ENCODE results near the gene EIF4G1. TPM values are rescaled to one million over a fixed set of nuclear protein-coding genes. Genes with fewer than 3 reads are reported as not detected.
"Not testable (repeated sequence)": the region's sequence is repeated elsewhere in the genome, so short reads cannot be mapped to it uniquely, and the experiment has no call there.

EIF4G1 gene
- total and polyA plus RNA-seq, 2 of the 8 experiments (the other 6 are each of a cell fraction or from before 2014, with no cell fraction given): 318 to 473 TPM

DNA sequence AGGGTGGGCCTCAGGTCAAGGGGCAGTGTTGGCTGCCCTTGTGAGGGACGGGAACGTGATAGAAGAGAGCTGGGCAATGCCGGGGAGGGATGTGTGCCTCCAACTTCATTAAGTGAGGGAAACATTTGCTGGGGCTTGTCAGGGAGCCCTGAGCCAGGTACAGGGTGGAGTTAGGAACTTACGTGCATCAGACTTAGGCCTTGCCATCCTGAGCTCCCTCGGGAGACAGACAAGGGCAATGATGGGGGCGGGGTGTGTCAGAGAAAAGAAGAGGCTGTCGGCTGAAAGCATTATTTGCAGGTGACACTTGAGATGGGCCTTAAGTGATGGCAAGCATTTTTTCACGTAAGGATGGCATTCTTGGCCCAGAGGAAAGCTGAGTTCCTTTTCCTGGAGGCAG, 24.6 kb downstream of the EIF4G1 start (continued):
- TF ChIP-seq TEAD4 (IDR thresholded peaks at IDR 0.05; ENCODE audit: low read depth, low read length) (no peak), BCL11A (IDR thresholded peaks at IDR 0.05; ENCODE audit: low read depth in 2 of 2, low read length in 2 of 2) (no peak), SUZ12 (IDR thresholded peaks at IDR 0.05; ENCODE audit: low read length) (no peak), RNF2 (IDR thresholded peaks at IDR 0.05; ENCODE audit: borderline replicate concordance, low read depth, low read length, missing control alignments, poor library complexity, severe bottlenecking) (no peak)

DNA sequence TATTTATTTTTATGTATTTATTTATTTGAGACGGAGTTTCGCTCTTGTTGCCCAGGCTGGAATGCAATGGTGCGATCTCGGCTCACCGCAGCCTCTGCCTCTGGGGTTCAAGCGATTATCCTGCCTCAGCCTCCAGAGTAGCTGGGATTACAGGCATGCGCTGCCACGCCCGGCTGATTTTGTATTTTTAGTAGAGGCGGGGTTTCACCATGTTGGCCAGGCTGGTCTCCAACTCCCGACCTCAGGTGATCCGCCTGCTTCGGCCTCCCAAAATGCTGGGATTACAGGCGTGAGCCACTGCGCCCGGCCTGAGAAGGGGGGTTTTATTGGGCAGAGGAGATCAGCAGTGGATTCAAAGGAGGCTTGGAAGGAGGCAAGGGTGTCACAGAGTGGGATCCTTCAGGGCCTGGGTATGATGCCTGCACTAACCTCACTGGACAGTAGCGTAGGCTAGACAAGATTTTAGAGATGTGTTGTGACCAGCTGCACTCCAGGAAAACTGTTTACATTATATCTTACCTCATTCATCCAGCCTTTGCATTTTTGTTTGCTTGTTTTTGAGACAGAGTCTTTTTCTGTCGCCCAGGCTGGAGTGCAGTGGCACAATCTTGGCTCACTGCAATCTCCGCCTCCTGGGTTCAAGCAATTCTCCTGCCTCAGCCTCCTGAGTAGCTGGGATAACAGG, 25.2 kb downstream of the EIF4G1 start:
- not testable (repeated sequence) for FAIRE-seq; H3K79me2 ChIP-seq (ENCODE audit: control insufficient read depth in 1 of 2, insufficient read depth in 2 of 2, low read length in 2 of 2); H4K91ac ChIP-seq (replicated peaks; ENCODE audit: insufficient read length, low read length); H3K14ac ChIP-seq (ENCODE audit: insufficient read length); H2BK20ac ChIP-seq (ENCODE audit: low read length); H4K5ac ChIP-seq (ENCODE audit: insufficient read length, low read depth, low read length); H3K9ac ChIP-seq (replicated peaks in 1 of 4; ENCODE audit: extremely low read depth in 1 of 4, low read depth in 3 of 4, low read length in 3 of 4); H2BK12ac ChIP-seq (ENCODE audit: low read depth, low read length); H3K4ac ChIP-seq (replicated peaks; ENCODE audit: insufficient read length, low read depth, low read length); H2AFZ ChIP-seq (ENCODE audit: low read length); H2BK5ac ChIP-seq (ENCODE audit: low read depth, low read length); H2BK120ac ChIP-seq (replicated peaks; ENCODE audit: low read depth, low read length); H3K27me3 ChIP-seq (replicated peaks in 1 of 4; ENCODE audit: control insufficient read depth in 3 of 4, extremely low read depth in 1 of 4, insufficient read depth in 3 of 4, low read length in 3 of 4); H3K79me1 ChIP-seq (ENCODE audit: low read depth, low read length); H2BK15ac ChIP-seq (ENCODE audit: low read length); DNase-seq (ENCODE audit: low read depth in 1 of 2, low spot score in 2 of 2); H3K27ac ChIP-seq (ENCODE audit: low read depth, low read length); H3K23ac ChIP-seq (ENCODE audit: insufficient read length); H3K56ac ChIP-seq (replicated peaks; ENCODE audit: insufficient read length, low read depth, low read length); H3K18ac ChIP-seq (ENCODE audit: extremely low read depth, low read length); H4K8ac ChIP-seq (ENCODE audit: extremely low read depth, insufficient read depth, low read length); H3K4me3 ChIP-seq (ENCODE audit: extremely low read depth in 1 of 4, insufficient read depth in 2 of 4, low read depth in 3 of 4, low read length in 4 of 4); H3K9me3 ChIP-seq (ENCODE audit: insufficient read depth in 2 of 2, low read depth in 1 of 2, low read length in 1 of 2); H2AK5ac ChIP-seq (ENCODE audit: low read depth, low read length)
- WGBS, 2 experiments (ENCODE audit: extremely low coverage in 1 of 2, insufficient coverage in 1 of 2, insufficient read length in 1 of 2, insufficient replicate concordance in 2 of 2, low coverage in 1 of 2, low lambda C conversion rate in 2 of 2, missing lambda C conversion rate in 1 of 2): 92% methylated on average over 17 of the region's 19 CpGs; no CpG with 5 or more reads in 1 of the 2 experiments
- H3K4me1 ChIP-seq (replicated peaks in 1 of 4; ENCODE audit: control insufficient read depth in 3 of 4, insufficient read depth in 4 of 4, low read length in 3 of 4): peaks cover 5 to 29% (median 19%) of the 10 kb centered on the region in 4 experiments
- H4K20me1 ChIP-seq (replicated peaks in 1 of 2; ENCODE audit: control insufficient read depth in 1 of 2, insufficient read depth in 2 of 2, low read length in 2 of 2): peaks cover 14 to 25% of the 10 kb centered on the region in 2 experiments
- peak overlapping the region in 1 of 2 experiments; percentile 98; a peak in 1 of 4 replicates for H3K4me2 ChIP-seq (ENCODE audit: insufficient read depth in 1 of 2, low read depth in 2 of 2, low read length in 2 of 2)
- peaks cover 0 to 11% (median 6%) of the 10 kb centered on the region in 4 experiments; a peak in 7 of 8 replicates for H3K36me3 ChIP-seq (ENCODE audit: control insufficient read depth in 2 of 4, insufficient read depth in 4 of 4, low read length in 3 of 4)
- H3K23me2 ChIP-seq (ENCODE audit: low read depth, low read length): peaks cover 14% of the 10 kb centered on the region
- ChIA-PET POLR2A (ENCODE audit: partially characterized antibody) (interaction anchor here (0.9 to 3.6 kb wide), 8 partner anchors 8 to 156 kb away, joined by 3 to 30 read pairs (median 10); partner anchors contain the start of gene EIF4G1), CTCF (ENCODE audit: partially characterized antibody) (interaction anchor here (0.6 to 7.4 kb wide), 8 partner anchors 8 to 1366 kb away, joined by 3 to 49 read pairs (median 10); no protein-coding TSS in a partner anchor)

Measured in H1 (cell line).